ENCODE data around the gene MYBPC2. TPM values are rescaled to one million over a fixed set of nuclear protein-coding genes. Genes with fewer than 3 reads are reported as not detected.

Gene MYBPC2
- total RNA-seq, 4 donors from 2014 or later, result 0.05 to 1.3 (median 0.15) TPM; not detected in 1

DNA sequence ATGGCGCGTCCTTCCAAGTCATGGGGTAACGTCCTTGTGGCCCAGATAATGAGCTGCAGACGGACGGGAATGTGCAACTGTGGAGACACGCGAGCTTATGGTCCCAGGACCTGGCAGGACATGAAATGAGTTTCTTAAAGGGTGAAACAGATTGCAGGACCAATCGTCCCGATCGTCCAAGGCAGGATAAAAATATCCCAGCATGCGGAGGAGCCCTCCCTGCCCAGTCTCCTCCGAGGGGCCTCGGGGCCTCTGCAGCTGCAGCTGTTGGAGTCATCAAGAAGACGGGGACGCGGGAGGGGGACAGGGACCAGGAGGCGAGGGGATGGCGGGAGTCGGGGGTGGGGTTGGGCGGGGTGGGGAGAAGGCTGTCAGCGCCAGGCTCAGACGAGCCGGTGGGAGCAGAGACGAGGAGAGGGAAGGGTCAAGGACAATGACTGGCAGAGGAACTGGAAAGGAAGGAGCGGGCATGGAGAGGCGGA, 58.3 kb downstream of the MYBPC2 start:
- TF ChIP-seq CTCF (IDR thresholded peaks at IDR 0.05), result no peak
- no peak for TF ChIP-seq POLR2A (IDR thresholded peaks at IDR 0.05)
- no peak for DNase-seq (ENCODE audit: low spot score in 2 of 2)
- WGBS, 2 donors, result 23 to 27% methylated on average over 26 of the region's 26 CpGs
- intact Hi-C loops (cut with DNase I; ENCODE audit: low total_unique reads), result no loop called here
- no peak overlapping the region for H3K4me3 ChIP-seq (ENCODE audit: low read depth, poor library complexity, severe bottlenecking)

- intact Hi-C loops (cut with DNase I; ENCODE audit: low total_unique reads), result no loop called here
- WGBS, 2 donors, result 11 to 21% methylated on average over 10 to 12 of the region's 12 CpGs
- TF ChIP-seq POLR2A (IDR thresholded peaks at IDR 0.05), result no peak
- no peak for TF ChIP-seq CTCF (IDR thresholded peaks at IDR 0.05)
- no peak for DNase-seq (ENCODE audit: low spot score in 2 of 2)
- H3K4me3 ChIP-seq (ENCODE audit: low read depth, poor library complexity, severe bottlenecking), result no peak overlapping the region
These were observed 59.8 kb downstream of the MYBPC2 start for GRCh38 chr19:50492303-50493052.

DNA sequence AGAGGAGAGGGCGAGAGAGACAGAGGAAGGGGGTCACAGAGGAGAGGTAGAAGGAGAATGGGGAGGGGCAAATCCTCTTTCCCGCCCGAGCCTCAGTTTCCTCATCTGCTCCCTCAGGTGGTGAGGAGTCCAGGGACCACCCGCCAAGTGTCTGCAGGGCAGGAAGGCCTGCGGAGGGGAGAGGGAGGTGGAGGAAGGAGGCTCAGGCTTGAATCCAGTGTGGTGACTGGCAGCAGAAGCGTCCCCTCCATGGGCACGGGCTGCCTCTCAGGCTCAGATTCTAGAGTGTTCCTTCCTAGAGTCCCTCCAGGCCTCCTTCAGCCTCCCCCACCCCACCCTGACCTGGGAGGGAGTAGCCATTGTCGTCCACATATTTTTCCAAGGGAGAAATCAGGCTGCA, 60.5 kb downstream of the MYBPC2 start:
- 56% methylated on average over 8 of the region's 8 CpGs for WGBS, 2 donors

GRCh38 chr19:50494186-50495019, 61.7 kb downstream of the MYBPC2 start:
- H3K4me3 ChIP-seq (ENCODE audit: low read depth, poor library complexity, severe bottlenecking), result no peak overlapping the region
- no peak for TF ChIP-seq CTCF (IDR thresholded peaks at IDR 0.05)
- TF ChIP-seq POLR2A (IDR thresholded peaks at IDR 0.05), result no peak
- no peak for DNase-seq (ENCODE audit: low spot score in 2 of 2)
- intact Hi-C loops (cut with DNase I; ENCODE audit: low total_unique reads), result no loop called here
- WGBS, 2 donors, result 55 to 67% methylated on average over 7 of the region's 7 CpGs

More for the DNA sequence above, 60.5 kb downstream of the MYBPC2 start:
- no peak overlapping the region for H3K4me3 ChIP-seq (ENCODE audit: low read depth, poor library complexity, severe bottlenecking)
- DNase-seq (ENCODE audit: low spot score in 2 of 2), result no peak
- intact Hi-C loops (cut with DNase I; ENCODE audit: low total_unique reads), result no loop called here
- TF ChIP-seq POLR2A (IDR thresholded peaks at IDR 0.05) (no peak), CTCF (IDR thresholded peaks at IDR 0.05) (no peak)

DNA sequence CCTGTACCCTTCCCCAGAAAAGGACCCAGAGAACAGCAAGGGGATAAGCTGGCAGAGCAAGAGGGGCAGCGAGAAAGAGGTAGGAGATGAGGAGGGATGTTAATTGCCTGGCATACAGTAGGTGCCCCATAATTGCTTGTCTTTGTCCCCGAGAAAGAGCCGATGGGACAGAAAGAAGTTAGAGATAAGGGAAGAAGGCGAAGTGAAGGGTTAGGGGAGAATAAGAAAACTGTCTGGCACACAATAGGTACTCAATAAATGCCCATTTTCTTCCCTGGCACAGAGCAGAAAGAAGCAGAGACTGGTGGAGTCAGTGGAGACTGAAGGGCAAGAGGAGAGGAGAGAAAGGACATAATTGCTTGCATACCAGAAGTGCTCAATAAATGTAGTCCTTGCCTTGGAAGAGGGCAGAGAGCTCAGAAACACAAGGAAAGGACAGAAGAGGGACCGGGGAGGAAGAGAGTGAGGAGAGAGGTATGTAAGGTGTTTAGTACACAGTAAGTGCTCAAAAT, 62.4 kb downstream of the MYBPC2 start:
- no peak for DNase-seq (ENCODE audit: low spot score in 2 of 2)
- TF ChIP-seq POLR2A (IDR thresholded peaks at IDR 0.05), result no peak
- no peak for TF ChIP-seq CTCF (IDR thresholded peaks at IDR 0.05)
- intact Hi-C loops (cut with DNase I; ENCODE audit: low total_unique reads), result no loop called here
- no peak overlapping the region for H3K4me3 ChIP-seq (ENCODE audit: low read depth, poor library complexity, severe bottlenecking)
- 84 to 94% methylated on average over 5 of the region's 5 CpGs for WGBS, 2 donors

Data from lower leg skin (tissue), 4 donors.